Heart left ventricle (tissue), 16 donors: ENCODE data around the gene PIR. TPM values are rescaled to one million over a fixed set of nuclear protein-coding genes. Genes with fewer than 3 reads are reported as not detected.

Source experiments
- ATAC-seq, 4 donors: fragments of 200-7000 bp; cut with Tn5 transposase; one replicate each; pipeline ENCODE4 v1.9.1; 2020 to 2022; ENCODE audit warnings: moderate library complexity in 4 of 4, mild to moderate bottlenecking in 3 of 4, moderate number of reproducible peaks in 1 of 4
- DNase-seq, 5 donors: peaks; one replicate each; pipeline ENCODE4 v3.0.0-alpha.2; 2020
- H3K27ac ChIP-seq, 12 donors: fragments of 200-600 bp; sonication (generic) in 4 of 12; one replicate each; pipeline versions ENCODE4 v1.5.0 to v1.8.0; 2016 to 2022; ENCODE audit warnings: mild to moderate bottlenecking in 2 of 12
- H3K27me3 ChIP-seq, 9 donors: fragments of 200-600 bp; sonication (generic) in 2 of 9; one replicate each; pipeline versions ENCODE4 v1.5.1 to v1.8.0; 2016 to 2022; ENCODE audit warnings: mild to moderate bottlenecking in 3 of 9
- H3K36me3 ChIP-seq, 9 donors: fragments of 200-600 bp; sonication (generic) in 2 of 9; one replicate each; pipeline versions ENCODE4 v1.5.0 to v1.8.0; 2018 to 2022; ENCODE audit warnings: mild to moderate bottlenecking in 2 of 9
- H3K4me1 ChIP-seq, 12 donors: fragments of 200-600 bp; sonication (generic) in 4 of 12; one replicate each; pipeline versions ENCODE4 v1.5.0 to v1.8.0; 2016 to 2022; ENCODE audit warnings: mild to moderate bottlenecking in 3 of 12
- H3K4me3 ChIP-seq, 12 donors: fragments of 200-600 bp; sonication (generic) in 4 of 12; one replicate each; pipeline versions ENCODE4 v1.5.0 to v1.8.0; 2017 to 2022; ENCODE audit warnings: mild to moderate bottlenecking in 9 of 12, moderate library complexity in 4 of 12
- H3K9me3 ChIP-seq, 12 donors: fragments of 200-600 bp; sonication (generic) in 4 of 12; one replicate each; pipeline versions ENCODE4 v1.5.0 to v1.8.0; 2016 to 2022; ENCODE audit warnings: mild to moderate bottlenecking in 1 of 12
- POLR2A ChIP-seq, 2 donors: fragments of 450-650 bp; IDR thresholded peaks; one replicate each; pipeline ENCODE4 v1.6.1; 2017; ENCODE audit warnings: antibody characterized with exemption in 2 of 2, mild to moderate bottlenecking in 2 of 2, moderate library complexity in 2 of 2
- WGBS, 4 donors: extraction: QIAGEN DNeasy Blood & Tissue Kit in 2 of 4; methylation state at CpG; one replicate each; pipeline versions ENCODE4 v1.1.5 to v1.1.7; 2013 to 2018; 5-methylcytosine and 5-hydroxymethylcytosine counted together
- intact Hi-C, 10 donors: fragments of 100-400 bp; cut with DNase I; formaldehyde crosslinking; loops; one replicate each; pipeline versions ENCODE4 v1.11.1 to v1.14.2; 2022
- polyA plus RNA-seq, 2 donors: library from polyadenylated mRNA; stranded (reverse); fragments of 200-250 nt; gene quantifications; one replicate each; pipeline ENCODE4 v1.2.3, GENCODE V29; 2013
- total RNA-seq, 9 donors: library from RNA; depleted of rRNA in 2 of 9; stranded (reverse); fragments of >200 nt in 2 of 9; fragmentation: NEBNext Ultra II Directional in 3 of 9; extraction: Animal tissue kit (Norgen Biotek cat#: 25700) in 3 of 9; gene quantifications; one replicate each; pipeline versions ENCODE4 v1.1.0 to v1.2.4, GENCODE V29; 2016 to 2023
- TF ChIP-seq, protein P1 (sequence below), 12 donors: fragments of 200-600 bp; sonication (generic) in 4 of 12; IDR thresholded peaks; one replicate each; pipeline versions ENCODE4 v1.5.0 to v1.8.0; 2018 to 2022; ENCODE audit warnings: antibody characterized with exemption in 12 of 12, mild to moderate bottlenecking in 5 of 12
- donor health status: ischemic (EF 13 %, LVEDD 7.1; RV severe dilation, severe dysfunction).
- donor health status: healthy with polysubstance abuse.
- donor health status: DM: no; HTN: yes; CAD: no.
- donor health status: DM: no; HTN: no; CAD: no.
- donor health status: ischemic (EF 25% LVEDD 6.9; RV normal size, moderate dysfunction).
- donor health status: ischemic (EF 25% LVEDD 5.7; RV mildly dilated, moderate dysfunction).
- donor health status: healthy.
- donor health status: DM: yes; HTN: yes; CAD: no.
- donor health status: ischemic (EF 35%, LVEDD 5.7; RV mildly dilated, moderate dysfunction).
- donor health status: nonischemic (EF 11% LVEDD 7.7; RV severe dilation, severe dysfunction).
- donor health status: DM: yes; HTN: yes; CAD: no.
- donor health status: PGD.
- donor health status: ischemic (EF 29% LVEDD 5.4; RV normal size, mild dysfunction).
- donor health status: nonischemic (EF 23%, LVEDD 6.1; RV moderate dilation, normal function).

The PIR gene
- total and polyA plus RNA-seq, 11 donors = 6.9 to 19.9 (median 11.3) TPM

DNA sequence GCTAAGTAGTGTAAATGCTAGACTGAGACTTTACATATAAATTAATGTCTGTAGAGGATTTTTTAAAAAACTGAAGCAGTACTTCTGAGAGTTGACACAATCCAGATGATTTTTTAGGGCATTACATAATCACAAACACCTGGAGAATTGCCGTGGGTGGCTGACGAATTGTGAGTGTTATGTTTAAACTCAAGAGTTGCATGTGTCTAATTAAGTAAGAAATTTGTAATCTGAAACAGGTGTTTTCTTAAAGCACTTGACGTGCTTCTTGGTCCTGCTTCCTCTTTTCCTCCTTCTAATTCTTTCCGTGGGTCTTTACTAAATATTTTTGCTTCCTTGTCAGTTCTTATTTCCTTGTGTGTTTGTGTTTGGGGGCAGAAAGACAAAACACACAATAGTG lies 27.8 kb downstream of the PIR start:
- TF ChIP-seq POLR2A (IDR thresholded peaks at IDR 0.05) = no peak
- TF ChIP-seq, protein P1, sequence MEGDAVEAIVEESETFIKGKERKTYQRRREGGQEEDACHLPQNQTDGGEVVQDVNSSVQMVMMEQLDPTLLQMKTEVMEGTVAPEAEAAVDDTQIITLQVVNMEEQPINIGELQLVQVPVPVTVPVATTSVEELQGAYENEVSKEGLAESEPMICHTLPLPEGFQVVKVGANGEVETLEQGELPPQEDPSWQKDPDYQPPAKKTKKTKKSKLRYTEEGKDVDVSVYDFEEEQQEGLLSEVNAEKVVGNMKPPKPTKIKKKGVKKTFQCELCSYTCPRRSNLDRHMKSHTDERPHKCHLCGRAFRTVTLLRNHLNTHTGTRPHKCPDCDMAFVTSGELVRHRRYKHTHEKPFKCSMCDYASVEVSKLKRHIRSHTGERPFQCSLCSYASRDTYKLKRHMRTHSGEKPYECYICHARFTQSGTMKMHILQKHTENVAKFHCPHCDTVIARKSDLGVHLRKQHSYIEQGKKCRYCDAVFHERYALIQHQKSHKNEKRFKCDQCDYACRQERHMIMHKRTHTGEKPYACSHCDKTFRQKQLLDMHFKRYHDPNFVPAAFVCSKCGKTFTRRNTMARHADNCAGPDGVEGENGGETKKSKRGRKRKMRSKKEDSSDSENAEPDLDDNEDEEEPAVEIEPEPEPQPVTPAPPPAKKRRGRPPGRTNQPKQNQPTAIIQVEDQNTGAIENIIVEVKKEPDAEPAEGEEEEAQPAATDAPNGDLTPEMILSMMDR (IDR thresholded peaks at IDR 0.05) = no peak
- intact Hi-C loops = loop anchor here in 8 of 10 donors (5.0 to 10.0 kb wide), 5 partner anchors 81 to 168 kb away; partner anchors contain the start of gene VEGFD (in 1 of the 8)
- H3K4me1 ChIP-seq = peaks cover 0 to 4% (median 0%) of the 10 kb centered on the region in 12 donors
- no peak overlapping the region for H3K4me3 ChIP-seq
- H3K27ac ChIP-seq = peak overlapping the region in 5 of 12 donors; percentile 34 to 47 (median 46)
- peaks cover 0 to 6% (median 0%) of the 10 kb centered on the region in 9 donors for H3K36me3 ChIP-seq
- no peak for DNase-seq
- peaks cover 0 to 30% (median 0%) of the 10 kb centered on the region in 9 donors for H3K27me3 ChIP-seq
- H3K9me3 ChIP-seq = no peaks in the 10 kb centered on the region
- 36 to 50% (median 40%) methylated on average over 4 of the region's 4 CpGs for WGBS, 4 donors
- ATAC-seq = peak in 2 of 4 donors; percentile 16 to 54

DNA sequence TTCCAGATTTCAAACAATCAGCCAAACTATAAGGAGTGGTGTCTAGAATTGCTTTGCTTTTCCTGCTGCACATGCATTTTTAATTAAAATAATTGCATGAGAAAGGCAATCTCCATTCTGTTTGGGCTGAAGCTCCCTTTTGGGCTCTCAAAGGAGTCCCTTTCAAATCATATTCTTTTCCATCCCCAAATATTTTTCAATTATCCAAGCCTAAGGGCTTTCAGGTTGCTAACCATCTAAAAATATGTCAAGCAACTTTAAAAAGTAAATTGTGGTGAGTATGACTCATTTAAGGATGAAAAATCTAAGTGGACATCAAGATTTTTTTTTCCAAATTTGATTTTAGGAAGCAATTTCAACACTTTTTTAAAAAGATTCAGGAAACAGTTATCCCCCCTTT lies 28.4 kb downstream of the PIR start:
- TF ChIP-seq, protein P1 (IDR thresholded peaks at IDR 0.05) = no peak
- no peak overlapping the region for H3K4me3 ChIP-seq
- ATAC-seq = no peak
- intact Hi-C loops = loop anchor here in 8 of 10 donors (5.0 to 10.0 kb wide), 5 partner anchors 80 to 167 kb away; partner anchors contain the start of gene VEGFD (in 1 of the 8)
- peaks cover 0 to 35% (median 0%) of the 10 kb centered on the region in 9 donors for H3K27me3 ChIP-seq
- peaks cover 0 to 10% (median 0%) of the 10 kb centered on the region in 9 donors for H3K36me3 ChIP-seq
- H3K9me3 ChIP-seq = no peaks in the 10 kb centered on the region
- DNase-seq = no peak
- H3K4me1 ChIP-seq = peaks cover 0 to 4% (median 0%) of the 10 kb centered on the region in 12 donors
- peak overlapping the region in 5 of 12 donors; percentile 17 to 46 (median 34) for H3K27ac ChIP-seq

DNA sequence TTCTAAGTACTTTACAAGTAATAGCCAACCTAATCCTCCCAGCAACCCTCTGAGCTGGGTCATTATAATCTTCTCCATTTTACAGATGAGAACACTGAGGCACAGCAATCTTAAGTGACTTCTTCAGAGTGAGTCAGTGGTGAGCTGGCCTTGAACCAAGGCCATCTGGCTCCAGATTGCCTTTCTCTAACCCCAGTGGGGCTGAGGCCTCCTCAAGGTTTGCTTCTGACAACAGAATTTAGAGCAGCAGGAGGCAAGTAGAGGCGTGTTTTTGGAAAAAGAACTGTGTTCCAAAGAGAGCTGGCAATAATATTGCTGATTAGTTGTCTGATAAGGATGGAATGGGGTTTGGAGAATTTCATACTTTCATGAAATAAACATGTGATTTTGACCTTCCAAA lies 41.2 kb downstream of the PIR start:
- ATAC-seq (peak in 2 of 4 donors; percentile 24 to 81), DNase-seq (peak in 3 of 5 donors; percentile 21 to 47 (median 44))
- peaks cover 0 to 49% (median 20%) of the 10 kb centered on the region in 9 donors for H3K36me3 ChIP-seq
- intact Hi-C loops = no loop called here
- no peak overlapping the region for H3K27ac ChIP-seq
- no peak overlapping the region for H3K4me3 ChIP-seq
- no peaks in the 10 kb centered on the region for H3K9me3 ChIP-seq
- 65 to 81% (median 71%) methylated on average over 1 of the region's 1 CpG for WGBS, 4 donors
- H3K4me1 ChIP-seq = peaks cover 0 to 7% (median 0%) of the 10 kb centered on the region in 12 donors
- H3K27me3 ChIP-seq = peaks cover 0 to 44% (median 0%) of the 10 kb centered on the region in 9 donors
- TF ChIP-seq, protein P1 (IDR thresholded peaks at IDR 0.05) = no peak
- TF ChIP-seq POLR2A (IDR thresholded peaks at IDR 0.05) = no peak

DNA sequence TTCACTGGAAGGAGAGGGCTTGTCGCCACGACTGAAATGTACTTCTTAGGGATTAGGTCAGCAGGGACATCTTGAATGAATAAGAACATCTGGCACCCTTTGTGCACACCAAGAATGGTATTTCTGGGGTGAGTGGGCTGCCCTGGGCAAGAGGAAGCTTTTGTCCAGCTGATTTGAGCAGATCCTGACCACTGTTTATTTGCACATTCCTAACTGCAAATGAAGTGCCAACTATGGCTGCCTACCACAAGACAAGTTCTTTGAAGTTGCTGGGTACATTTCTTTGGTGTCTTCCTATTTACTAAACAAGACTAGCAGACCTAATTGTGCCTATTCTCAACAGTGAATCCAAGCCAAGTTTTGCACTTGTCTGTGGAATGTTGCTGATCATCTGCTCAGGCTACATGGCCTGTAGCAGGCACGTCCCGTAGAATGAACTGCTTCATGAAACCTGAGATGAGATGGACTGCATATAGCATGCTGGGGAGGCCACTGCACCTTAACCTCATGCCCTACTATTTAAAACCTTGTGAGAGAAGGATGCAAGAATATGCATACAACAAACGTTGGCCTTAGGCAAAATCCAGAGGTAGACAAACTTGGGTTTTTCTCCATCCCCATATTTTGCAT lies 45.0 kb downstream of the PIR start:
- peaks cover 0 to 20% (median 0%) of the 10 kb centered on the region in 9 donors for H3K27me3 ChIP-seq
- intact Hi-C loops = no loop called here

More for the DNA sequence above, 45.0 kb downstream of the PIR start:
- Histone ChIP-seq H3K9me3 (no peaks in the 10 kb centered on the region), H3K36me3 (peaks cover 0 to 15% (median 0%) of the 10 kb centered on the region in 9 donors), H3K4me1 (peaks cover 0 to 7% (median 0%) of the 10 kb centered on the region in 12 donors), H3K4me3 (no peak overlapping the region), H3K27ac (no peak overlapping the region)
- no peak for DNase-seq
- 53 to 60% (median 57%) methylated on average over 5 of the region's 5 CpGs for WGBS, 4 donors
- TF ChIP-seq POLR2A (IDR thresholded peaks at IDR 0.05) = no peak
- TF ChIP-seq, protein P1 (IDR thresholded peaks at IDR 0.05) = no peak
- ATAC-seq = no peak
